Naive thymus-derived CD4-positive, alpha-beta T cell (primary cell): ENCODE data around the gene COL19A1. TPM values are rescaled to one million over a fixed set of nuclear protein-coding genes. Genes with fewer than 3 reads are reported as not detected.

Experiments
- ATAC-seq: fragments of 150-1000 bp; cut with Tn5 transposase; 2 replicates; pipeline ENCODE4 v1.10.0; 2021; ENCODE audit warnings: mild to moderate bottlenecking, moderate library complexity
- CTCF ChIA-PET: fragments of 350-600 bp; sonication (Branson Sonifier 250); formaldehyde crosslinking; loops from one replicate; lab custom pipeline; 2021; ENCODE audit warnings: antibody characterized with exemption; lab: Charles Lee
- POLR2A ChIA-PET: fragments of 350-600 bp; sonication (Branson Sonifier 250); formaldehyde crosslinking; loops from one replicate; lab custom pipeline; 2021; ENCODE audit warnings: antibody characterized with exemption, inconsistent platforms; lab: Charles Lee
- DNase-seq, 9 donors: peaks; one replicate each; pipeline versions ENCODE4 v3.0.0 to v3.0.0-alpha.2; 2020 to 2022; ENCODE audit warnings: mixed read lengths in 1 of 9
- H3K27ac ChIP-seq: one replicate; pipeline ENCODE4 v1.7.0; 2013; ENCODE audit warnings: mild to moderate bottlenecking, low read depth, low read length, moderate library complexity
- H3K27me3 ChIP-seq, 2 donors: one replicate each; pipeline ENCODE4 v1.7.0; 2013; ENCODE audit warnings: low read length in 2 of 2, mild to moderate bottlenecking in 2 of 2, moderate library complexity in 2 of 2; ENCODE audit not compliant: control insufficient read depth in 2 of 2, insufficient read depth in 2 of 2
- H3K36me3 ChIP-seq, 3 experiments: 1 replicate in 2 of 3; 2 replicates in 1 of 3; pipeline ENCODE4 v1.7.0; 2013; ENCODE audit warnings: low read length in 3 of 3, mild to moderate bottlenecking in 3 of 3, moderate library complexity in 1 of 3; ENCODE audit not compliant: insufficient read depth in 3 of 3, control insufficient read depth in 2 of 3
- H3K4me1 ChIP-seq, 2 donors: one replicate each; pipeline ENCODE4 v1.7.0; 2013; ENCODE audit warnings: low read length in 2 of 2, mild to moderate bottlenecking in 2 of 2, moderate library complexity in 1 of 2; ENCODE audit not compliant: control insufficient read depth in 2 of 2, insufficient read depth in 2 of 2
- H3K4me3 ChIP-seq: 2 replicates; pipeline ENCODE4 v1.7.0; 2013; ENCODE audit warnings: mild to moderate bottlenecking, low read length
- H3K9me3 ChIP-seq, 3 experiments: 1 replicate in 2 of 3; 2 replicates in 1 of 3; pipeline ENCODE4 v1.7.0; 2013; ENCODE audit warnings: low read length in 3 of 3; ENCODE audit not compliant: control insufficient read depth in 2 of 3
- H3K27ac Mint-ChIP-seq, 9 donors: one replicate each; pipeline ENCODE4 v1.8.0; 2020 to 2022; ENCODE audit warnings: mixed read lengths in 9 of 9, mild to moderate bottlenecking in 8 of 9, moderate library complexity in 5 of 9, inconsistent platforms in 2 of 9
- H3K27me3 Mint-ChIP-seq, 5 donors: one replicate each; pipeline ENCODE4 v1.8.0; 2021 to 2022; ENCODE audit warnings: mixed read lengths in 5 of 5, mild to moderate bottlenecking in 1 of 5
- H3K36me3 Mint-ChIP-seq, 5 donors: one replicate each; pipeline ENCODE4 v1.8.0; 2020 to 2022; ENCODE audit warnings: mixed read lengths in 5 of 5, mild to moderate bottlenecking in 3 of 5, inconsistent platforms in 1 of 5
- H3K4me1 Mint-ChIP-seq, 7 donors: one replicate each; pipeline ENCODE4 v1.8.0; 2020 to 2022; ENCODE audit warnings: mixed read lengths in 7 of 7, mild to moderate bottlenecking in 3 of 7, inconsistent platforms in 1 of 7
- H3K4me3 Mint-ChIP-seq, 10 donors: one replicate each; pipeline ENCODE4 v1.8.0; 2020 to 2022; ENCODE audit warnings: mild to moderate bottlenecking in 10 of 10, mixed read lengths in 10 of 10, moderate library complexity in 6 of 10, inconsistent platforms in 2 of 10
- H3K9me3 Mint-ChIP-seq, 11 donors: one replicate each; pipeline ENCODE4 v1.8.0; 2020 to 2022; ENCODE audit warnings: mixed read lengths in 11 of 11, mild to moderate bottlenecking in 4 of 11, inconsistent platforms in 1 of 11, moderate library complexity in 1 of 11
- intact Hi-C, 2 donors: fragments of 100-400 bp; cut with micrococcal nuclease; formaldehyde crosslinking; loops; one replicate each; pipeline ENCODE4 v1.15.1; 2023
- polyA plus RNA-seq, 2 donors: library from polyadenylated mRNA; unstranded; fragments of 300-500 nt; fragmentation: Illumina TruSeq; gene quantifications; one replicate each; pipeline ENCODE4 v1.2.3, GENCODE V29; 2021
- total RNA-seq, 6 experiments: library from RNA in 5 of 6; stranded (reverse) in 5 of 6; gene quantifications; 1 replicate in 5 of 6; 2 replicates in 1 of 6; pipeline ENCODE4 v1.2.3 and lab custom pipeline; 2021 to 2026

COL19A1 gene
- total and polyA plus RNA-seq, 7 experiments from 2014 or later: 0.02 to 1.3 (median 0.32) TPM; not detected in 2

DNA sequence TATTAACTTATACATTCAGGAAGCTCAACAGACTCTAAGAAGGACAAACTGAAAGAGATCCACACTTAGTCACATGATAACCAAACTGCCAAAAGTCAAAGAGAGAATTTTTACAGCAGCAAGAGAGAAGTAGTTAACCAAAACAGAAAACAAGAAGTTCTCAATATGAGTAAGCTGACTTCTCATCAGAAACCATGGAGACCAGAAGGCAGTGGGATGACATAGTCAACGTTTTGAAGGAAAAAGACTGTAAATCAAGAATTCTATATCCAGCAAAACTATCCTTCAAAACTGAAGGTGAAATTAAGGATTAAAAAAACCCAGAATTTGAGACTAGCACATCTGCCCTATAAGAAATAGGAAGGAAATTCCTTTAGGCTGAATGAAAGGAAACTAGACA, 60.4 kb downstream of the COL19A1 start:
- H3K36me3 ChIP-seq: no peaks in the 10 kb centered on the region
- Mint-ChIP-seq H3K4me3 (no peak overlapping the region), H3K27me3 (peaks cover 0 to 17% (median 11%) of the 10 kb centered on the region in 5 donors), H3K27ac (no peak overlapping the region), H3K9me3 (peaks cover 3 to 21% (median 11%) of the 10 kb centered on the region in 11 donors), H3K4me1 (no peaks in the 10 kb centered on the region), H3K36me3 (peaks cover 0 to 6% (median 0%) of the 10 kb centered on the region in 5 donors)
- H3K9me3 ChIP-seq: no peaks in the 10 kb centered on the region
- DNase-seq (no peak), ATAC-seq (no peak)
- no peaks in the 10 kb centered on the region for H3K27me3 ChIP-seq
- CTCF ChIA-PET: no interaction called here
- no peaks in the 10 kb centered on the region for H3K4me1 ChIP-seq
- POLR2A ChIA-PET: no interaction called here
- no peak overlapping the region for H3K27ac ChIP-seq
- H3K4me3 ChIP-seq: no peak overlapping the region
- intact Hi-C loops: no loop called here

DNA sequence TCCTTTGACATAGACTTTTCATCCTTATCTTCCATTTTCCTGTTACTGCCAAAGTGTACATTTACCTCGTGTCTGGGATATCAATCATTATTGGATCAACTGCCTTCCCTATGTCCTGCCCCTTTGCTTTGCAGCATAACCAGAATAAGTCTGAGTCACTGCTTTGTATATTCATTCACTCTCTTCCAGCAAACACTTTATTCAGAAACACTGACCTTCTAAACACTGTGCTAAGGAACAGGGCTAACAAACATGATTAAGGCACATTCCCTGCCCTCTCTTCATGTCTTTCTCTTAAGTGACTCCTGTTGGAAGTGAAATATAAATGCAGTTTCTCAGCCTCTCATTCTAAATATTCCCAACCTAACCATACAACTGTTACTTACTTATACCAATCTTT, 66.9 kb downstream of the COL19A1 start:
- ChIA-PET CTCF (no interaction called here), POLR2A (interaction anchor here (0.5 kb wide), 1 partner anchor 772 kb away, joined by 3 read pairs; no protein-coding TSS in a partner anchor)
- no peak overlapping the region for H3K4me3 ChIP-seq
- H3K36me3 ChIP-seq: no peaks in the 10 kb centered on the region
- no peaks in the 10 kb centered on the region for H3K27me3 ChIP-seq
- Mint-ChIP-seq H3K4me3 (no peak overlapping the region), H3K27ac (no peak overlapping the region), H3K36me3 (no peaks in the 10 kb centered on the region), H3K27me3 (peaks cover 5 to 29% (median 14%) of the 10 kb centered on the region in 5 donors), H3K4me1 (no peaks in the 10 kb centered on the region), H3K9me3 (no peaks in the 10 kb centered on the region)
- no peaks in the 10 kb centered on the region for H3K4me1 ChIP-seq
- no peaks in the 10 kb centered on the region for H3K9me3 ChIP-seq
- ATAC-seq (no peak), DNase-seq (no peak)
- no peak overlapping the region for H3K27ac ChIP-seq
- intact Hi-C loops: no loop called here

DNA sequence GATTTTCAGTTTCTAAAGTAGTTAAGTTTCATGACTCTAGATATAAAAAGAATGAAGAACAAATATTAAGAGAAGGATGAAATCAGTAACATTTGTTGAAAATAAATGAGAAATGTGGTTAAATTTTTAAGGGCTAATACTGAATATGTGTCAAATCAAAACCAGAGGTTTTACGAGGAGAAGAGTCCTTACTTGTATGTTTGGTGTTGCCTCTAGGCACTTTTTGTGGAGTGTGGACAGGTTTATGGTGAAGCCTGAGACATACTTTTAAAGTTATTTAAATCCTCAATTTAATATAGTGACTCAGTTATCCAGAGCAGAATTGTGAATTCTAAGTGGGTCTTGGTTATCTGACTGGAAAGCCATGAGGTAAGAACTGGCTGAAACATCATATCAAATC, 68.7 kb downstream of the COL19A1 start:
- ChIA-PET CTCF (no interaction called here), POLR2A (no interaction called here)
- H3K27ac ChIP-seq: no peak overlapping the region
- H3K36me3 Mint-ChIP-seq: no peaks in the 10 kb centered on the region
- no peaks in the 10 kb centered on the region for H3K4me1 ChIP-seq
- ATAC-seq (no peak), DNase-seq (no peak)
- H3K27ac Mint-ChIP-seq: no peak overlapping the region
- H3K27me3 ChIP-seq: no peaks in the 10 kb centered on the region
- peaks cover 0 to 24% (median 14%) of the 10 kb centered on the region in 5 donors for H3K27me3 Mint-ChIP-seq
- intact Hi-C loops: no loop called here
- H3K9me3 ChIP-seq: no peaks in the 10 kb centered on the region
- no peaks in the 10 kb centered on the region for H3K4me1 Mint-ChIP-seq
- H3K9me3 Mint-ChIP-seq: no peaks in the 10 kb centered on the region
- no peak overlapping the region for H3K4me3 Mint-ChIP-seq
- H3K36me3 ChIP-seq: no peaks in the 10 kb centered on the region
- no peak overlapping the region for H3K4me3 ChIP-seq

DNA sequence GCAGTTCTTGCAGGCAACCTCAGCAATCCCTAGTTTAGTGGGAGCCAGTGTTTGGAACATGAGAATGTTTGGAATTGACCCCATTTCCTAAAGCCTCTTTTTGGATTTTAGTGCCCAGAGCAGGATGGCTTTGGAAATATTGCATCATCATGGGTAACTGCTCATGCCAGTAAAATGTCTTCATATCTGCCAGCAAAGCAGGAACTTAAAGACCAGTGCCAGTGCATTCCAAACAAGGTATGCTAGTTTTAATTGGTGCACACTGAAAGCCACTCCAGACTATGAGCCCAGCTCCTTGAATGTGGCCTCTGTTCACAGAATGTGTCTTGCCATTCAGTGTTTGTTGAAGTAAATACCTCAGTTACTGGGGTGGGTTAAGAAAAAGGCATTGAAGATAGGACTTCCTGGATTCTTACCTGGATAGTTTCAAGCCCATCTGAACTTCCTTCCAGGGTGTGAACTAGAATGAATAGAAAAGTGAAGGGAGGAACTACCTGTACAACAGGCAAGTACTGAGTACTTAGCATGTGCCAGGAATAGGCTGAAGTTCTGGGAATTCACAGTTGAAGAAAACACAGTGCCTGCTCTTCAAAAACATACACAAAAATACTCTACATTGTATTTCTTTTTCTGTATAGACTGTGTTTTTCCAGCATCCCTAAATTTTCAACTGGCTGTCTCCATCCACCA, 70.5 kb downstream of the COL19A1 start:
- intact Hi-C loops: no loop called here
- no peaks in the 10 kb centered on the region for H3K4me1 ChIP-seq
- H3K4me3 ChIP-seq: no peak overlapping the region
- no peaks in the 10 kb centered on the region for H3K36me3 Mint-ChIP-seq
- no peaks in the 10 kb centered on the region for H3K9me3 ChIP-seq
- H3K4me3 Mint-ChIP-seq: no peak overlapping the region
- no peak overlapping the region for H3K27ac ChIP-seq
- POLR2A ChIA-PET: no interaction called here
- no peaks in the 10 kb centered on the region for H3K4me1 Mint-ChIP-seq
- no peaks in the 10 kb centered on the region for H3K27me3 ChIP-seq
- H3K27me3 Mint-ChIP-seq: peaks cover 0 to 20% (median 14%) of the 10 kb centered on the region in 5 donors
- H3K9me3 Mint-ChIP-seq: no peaks in the 10 kb centered on the region
- DNase-seq: no peak
- ATAC-seq: no peak
- CTCF ChIA-PET: no interaction called here
- H3K27ac Mint-ChIP-seq: no peak overlapping the region
- no peaks in the 10 kb centered on the region for H3K36me3 ChIP-seq

- Mint-ChIP-seq H3K9me3 (no peaks in the 10 kb centered on the region), H3K36me3 (no peaks in the 10 kb centered on the region), H3K27me3 (peaks cover 0 to 20% (median 14%) of the 10 kb centered on the region in 5 donors), H3K4me1 (no peaks in the 10 kb centered on the region), H3K4me3 (no peak overlapping the region), H3K27ac (no peak overlapping the region)
- no peaks in the 10 kb centered on the region for H3K27me3 ChIP-seq
- CTCF ChIA-PET: interaction anchor here (0.7 kb wide), 1 partner anchor 824 kb away, joined by 3 read pairs; no protein-coding TSS in a partner anchor
- H3K4me3 ChIP-seq: no peak overlapping the region
- DNase-seq: no peak
- no peak for ATAC-seq
- no peaks in the 10 kb centered on the region for H3K9me3 ChIP-seq
- H3K4me1 ChIP-seq: no peaks in the 10 kb centered on the region
- no peaks in the 10 kb centered on the region for H3K36me3 ChIP-seq
- POLR2A ChIA-PET: no interaction called here
- intact Hi-C loops: no loop called here
- no peak overlapping the region for H3K27ac ChIP-seq
Observed at GRCh38 chr6:69937402-69938136, 71.2 kb downstream of the COL19A1 start.

- Mint-ChIP-seq H3K27ac (no peak overlapping the region), H3K36me3 (peaks cover 0 to 3% (median 0%) of the 10 kb centered on the region in 5 donors), H3K27me3 (peaks cover 7 to 32% (median 27%) of the 10 kb centered on the region in 5 donors), H3K4me3 (no peak overlapping the region), H3K4me1 (peaks cover 0 to 2% (median 0%) of the 10 kb centered on the region in 7 donors), H3K9me3 (no peaks in the 10 kb centered on the region)
- no peak for ATAC-seq
- intact Hi-C loops: loop anchor here in 1 of 2 donors (5.0 kb wide), 1 partner anchor 105 kb away; no protein-coding TSS in a partner anchor
- H3K36me3 ChIP-seq: no peaks in the 10 kb centered on the region
- no peaks in the 10 kb centered on the region for H3K4me1 ChIP-seq
- no peaks in the 10 kb centered on the region for H3K27me3 ChIP-seq
- no peak for DNase-seq
- H3K27ac ChIP-seq: no peak overlapping the region
- CTCF ChIA-PET: no interaction called here
- H3K4me3 ChIP-seq: no peak overlapping the region
- POLR2A ChIA-PET: no interaction called here
- no peaks in the 10 kb centered on the region for H3K9me3 ChIP-seq
Observed at GRCh38 chr6:69942485-69942884, 76.1 kb downstream of the COL19A1 start.
